ENCODE measurements around the gene NEK10. TPM values are rescaled to one million over a fixed set of nuclear protein-coding genes. Genes with fewer than 3 reads are reported as not detected.

Gene NEK10
- total RNA-seq, 4 donors from 2014 or later: 4.0 to 6.0 (median 5.4) TPM

- H3K27ac ChIP-seq: no peak overlapping the region
- peaks cover 0 to 70% (median 0%) of the 10 kb centered on the region in 3 donors for H3K36me3 ChIP-seq
- no peak for TF ChIP-seq POLR2A (IDR thresholded peaks at IDR 0.05)
- no peak for TF ChIP-seq CTCF (IDR thresholded peaks at IDR 0.05)
These were observed 18.4 kb upstream of the NEK10 start for GRCh38 chr3:27387625-27388024.

DNA sequence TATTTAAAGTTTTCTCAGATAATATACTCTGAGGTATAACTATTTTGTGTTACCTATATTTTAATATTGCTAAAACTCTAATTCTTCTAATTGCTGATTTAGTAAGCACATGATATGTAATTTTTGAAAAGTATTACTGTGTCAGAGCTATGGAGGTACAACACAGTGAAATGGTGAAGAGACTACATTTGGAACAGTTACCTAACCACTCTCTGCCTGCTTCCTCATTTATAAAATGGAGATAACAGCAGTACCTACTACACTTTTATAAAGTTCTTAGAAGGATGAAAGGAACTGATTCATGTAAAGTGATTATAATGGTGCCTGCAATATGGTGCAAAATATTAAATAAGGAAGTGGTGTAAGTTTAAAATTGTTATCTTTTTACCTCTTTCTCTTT is 16.3 kb upstream of the NEK10 start:
- H3K27me3 ChIP-seq: no peaks in the 10 kb centered on the region
- peaks cover 0 to 67% (median 0%) of the 10 kb centered on the region in 3 donors for H3K36me3 ChIP-seq
- no peaks in the 10 kb centered on the region for H3K9me3 ChIP-seq
- H3K27ac ChIP-seq: no peak overlapping the region
- H3K4me3 ChIP-seq: no peak overlapping the region
- H3K4me1 ChIP-seq: no peaks in the 10 kb centered on the region
- DNase-seq: no peak
- TF ChIP-seq CTCF (IDR thresholded peaks at IDR 0.05): no peak
- no peak for TF ChIP-seq POLR2A (IDR thresholded peaks at IDR 0.05)

More at GRCh38 chr3:27387625-27388024, 18.4 kb upstream of the NEK10 start:
- H3K4me3 ChIP-seq: no peak overlapping the region
- no peak for DNase-seq
- H3K9me3 ChIP-seq: no peaks in the 10 kb centered on the region
- no peaks in the 10 kb centered on the region for H3K27me3 ChIP-seq
- no peaks in the 10 kb centered on the region for H3K4me1 ChIP-seq

DNA sequence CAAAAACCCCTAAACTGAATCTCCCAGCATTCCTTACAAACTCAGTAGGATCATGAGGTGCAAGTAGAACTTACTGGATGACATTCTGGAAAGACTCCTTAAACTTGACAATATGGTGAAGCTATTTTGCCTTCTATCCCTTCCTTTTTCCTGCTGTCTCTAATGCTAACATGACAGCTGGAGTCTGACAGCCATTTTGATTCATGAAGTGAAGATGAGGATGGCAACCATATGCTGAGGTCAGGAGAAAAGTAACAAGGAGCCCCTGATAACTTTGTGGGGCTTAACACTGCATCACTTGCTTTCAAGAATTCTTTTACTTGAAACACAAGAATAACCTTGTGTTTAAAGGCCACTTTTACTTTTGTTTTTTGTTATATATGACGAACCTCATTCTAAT is 15.0 kb upstream of the NEK10 start:
- Histone ChIP-seq H3K27ac (no peak overlapping the region), H3K4me3 (no peak overlapping the region), H3K4me1 (no peaks in the 10 kb centered on the region), H3K27me3 (no peaks in the 10 kb centered on the region), H3K36me3 (peaks cover 0 to 56% (median 0%) of the 10 kb centered on the region in 3 donors), H3K9me3 (no peaks in the 10 kb centered on the region)
- DNase-seq: no peak
- TF ChIP-seq POLR2A (IDR thresholded peaks at IDR 0.05) (no peak), CTCF (IDR thresholded peaks at IDR 0.05) (no peak)

- DNase-seq: no peak
- Histone ChIP-seq H3K27ac (no peak overlapping the region), H3K4me3 (no peak overlapping the region), H3K9me3 (no peaks in the 10 kb centered on the region), H3K36me3 (peaks cover 0 to 59% (median 0%) of the 10 kb centered on the region in 3 donors), H3K27me3 (no peaks in the 10 kb centered on the region), H3K4me1 (no peaks in the 10 kb centered on the region)
- TF ChIP-seq CTCF (IDR thresholded peaks at IDR 0.05): no peak
These were observed 11.5 kb upstream of the NEK10 start for GRCh38 chr3:27380433-27381357.

DNA sequence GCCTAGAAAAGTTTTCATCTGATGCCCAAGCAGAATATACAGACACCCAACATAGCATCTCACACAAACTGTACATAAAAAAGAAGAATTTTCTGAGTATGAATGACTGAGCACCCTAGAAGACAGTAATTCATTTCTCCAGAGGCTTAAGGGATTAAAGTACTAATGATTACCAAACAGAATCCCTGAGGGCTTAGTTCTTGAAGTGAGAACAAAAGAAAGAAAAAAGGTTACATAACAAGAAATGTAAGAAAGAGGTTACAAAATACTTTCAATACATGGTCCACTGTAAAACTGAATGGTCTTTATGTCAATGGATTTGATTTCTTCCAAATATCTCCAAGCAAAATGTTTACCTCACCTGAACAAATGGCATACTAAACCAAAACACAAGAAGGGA is 9.1 kb upstream of the NEK10 start:
- no peak for DNase-seq
- H3K27me3 ChIP-seq: no peaks in the 10 kb centered on the region
- no peak overlapping the region for H3K4me3 ChIP-seq
- H3K36me3 ChIP-seq: peaks cover 0 to 42% (median 0%) of the 10 kb centered on the region in 3 donors
- no peaks in the 10 kb centered on the region for H3K4me1 ChIP-seq
- TF ChIP-seq CTCF (IDR thresholded peaks at IDR 0.05) (no peak), POLR2A (IDR thresholded peaks at IDR 0.05) (no peak)
- H3K27ac ChIP-seq: no peak overlapping the region
- no peaks in the 10 kb centered on the region for H3K9me3 ChIP-seq
